ENCODE data around the gene DZANK1. TPM values are rescaled to one million over a fixed set of nuclear protein-coding genes. Genes with fewer than 3 reads are reported as not detected.

Gene DZANK1
- total and polyA plus RNA-seq, 9 of the 15 experiments (the other 6 are each of a cell fraction or from before 2014, with no cell fraction given), result 0.04 to 0.18 (median 0.11) TPM; not detected in 2

DNA sequence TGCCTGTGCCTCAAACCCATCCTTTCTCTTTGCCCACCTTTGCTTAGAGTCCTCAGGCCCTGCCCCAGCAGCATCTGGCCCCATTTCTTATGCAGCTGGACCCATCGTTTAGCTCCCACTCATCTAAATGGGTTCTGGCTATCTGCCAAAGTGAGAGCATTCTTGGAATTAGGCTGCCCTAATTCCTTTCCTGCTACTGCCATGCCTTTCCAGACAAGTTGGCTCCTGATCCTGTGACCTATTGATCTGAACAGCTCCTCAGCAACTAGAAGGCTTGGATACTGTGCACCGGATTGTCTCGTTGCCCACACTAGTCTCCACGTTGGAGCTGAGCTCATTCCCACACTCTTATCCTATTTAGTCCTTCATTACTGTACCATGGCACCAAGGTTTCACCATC, 22.9 kb downstream of the DZANK1 start (continued):
- TF ChIP-seq, protein P1, sequence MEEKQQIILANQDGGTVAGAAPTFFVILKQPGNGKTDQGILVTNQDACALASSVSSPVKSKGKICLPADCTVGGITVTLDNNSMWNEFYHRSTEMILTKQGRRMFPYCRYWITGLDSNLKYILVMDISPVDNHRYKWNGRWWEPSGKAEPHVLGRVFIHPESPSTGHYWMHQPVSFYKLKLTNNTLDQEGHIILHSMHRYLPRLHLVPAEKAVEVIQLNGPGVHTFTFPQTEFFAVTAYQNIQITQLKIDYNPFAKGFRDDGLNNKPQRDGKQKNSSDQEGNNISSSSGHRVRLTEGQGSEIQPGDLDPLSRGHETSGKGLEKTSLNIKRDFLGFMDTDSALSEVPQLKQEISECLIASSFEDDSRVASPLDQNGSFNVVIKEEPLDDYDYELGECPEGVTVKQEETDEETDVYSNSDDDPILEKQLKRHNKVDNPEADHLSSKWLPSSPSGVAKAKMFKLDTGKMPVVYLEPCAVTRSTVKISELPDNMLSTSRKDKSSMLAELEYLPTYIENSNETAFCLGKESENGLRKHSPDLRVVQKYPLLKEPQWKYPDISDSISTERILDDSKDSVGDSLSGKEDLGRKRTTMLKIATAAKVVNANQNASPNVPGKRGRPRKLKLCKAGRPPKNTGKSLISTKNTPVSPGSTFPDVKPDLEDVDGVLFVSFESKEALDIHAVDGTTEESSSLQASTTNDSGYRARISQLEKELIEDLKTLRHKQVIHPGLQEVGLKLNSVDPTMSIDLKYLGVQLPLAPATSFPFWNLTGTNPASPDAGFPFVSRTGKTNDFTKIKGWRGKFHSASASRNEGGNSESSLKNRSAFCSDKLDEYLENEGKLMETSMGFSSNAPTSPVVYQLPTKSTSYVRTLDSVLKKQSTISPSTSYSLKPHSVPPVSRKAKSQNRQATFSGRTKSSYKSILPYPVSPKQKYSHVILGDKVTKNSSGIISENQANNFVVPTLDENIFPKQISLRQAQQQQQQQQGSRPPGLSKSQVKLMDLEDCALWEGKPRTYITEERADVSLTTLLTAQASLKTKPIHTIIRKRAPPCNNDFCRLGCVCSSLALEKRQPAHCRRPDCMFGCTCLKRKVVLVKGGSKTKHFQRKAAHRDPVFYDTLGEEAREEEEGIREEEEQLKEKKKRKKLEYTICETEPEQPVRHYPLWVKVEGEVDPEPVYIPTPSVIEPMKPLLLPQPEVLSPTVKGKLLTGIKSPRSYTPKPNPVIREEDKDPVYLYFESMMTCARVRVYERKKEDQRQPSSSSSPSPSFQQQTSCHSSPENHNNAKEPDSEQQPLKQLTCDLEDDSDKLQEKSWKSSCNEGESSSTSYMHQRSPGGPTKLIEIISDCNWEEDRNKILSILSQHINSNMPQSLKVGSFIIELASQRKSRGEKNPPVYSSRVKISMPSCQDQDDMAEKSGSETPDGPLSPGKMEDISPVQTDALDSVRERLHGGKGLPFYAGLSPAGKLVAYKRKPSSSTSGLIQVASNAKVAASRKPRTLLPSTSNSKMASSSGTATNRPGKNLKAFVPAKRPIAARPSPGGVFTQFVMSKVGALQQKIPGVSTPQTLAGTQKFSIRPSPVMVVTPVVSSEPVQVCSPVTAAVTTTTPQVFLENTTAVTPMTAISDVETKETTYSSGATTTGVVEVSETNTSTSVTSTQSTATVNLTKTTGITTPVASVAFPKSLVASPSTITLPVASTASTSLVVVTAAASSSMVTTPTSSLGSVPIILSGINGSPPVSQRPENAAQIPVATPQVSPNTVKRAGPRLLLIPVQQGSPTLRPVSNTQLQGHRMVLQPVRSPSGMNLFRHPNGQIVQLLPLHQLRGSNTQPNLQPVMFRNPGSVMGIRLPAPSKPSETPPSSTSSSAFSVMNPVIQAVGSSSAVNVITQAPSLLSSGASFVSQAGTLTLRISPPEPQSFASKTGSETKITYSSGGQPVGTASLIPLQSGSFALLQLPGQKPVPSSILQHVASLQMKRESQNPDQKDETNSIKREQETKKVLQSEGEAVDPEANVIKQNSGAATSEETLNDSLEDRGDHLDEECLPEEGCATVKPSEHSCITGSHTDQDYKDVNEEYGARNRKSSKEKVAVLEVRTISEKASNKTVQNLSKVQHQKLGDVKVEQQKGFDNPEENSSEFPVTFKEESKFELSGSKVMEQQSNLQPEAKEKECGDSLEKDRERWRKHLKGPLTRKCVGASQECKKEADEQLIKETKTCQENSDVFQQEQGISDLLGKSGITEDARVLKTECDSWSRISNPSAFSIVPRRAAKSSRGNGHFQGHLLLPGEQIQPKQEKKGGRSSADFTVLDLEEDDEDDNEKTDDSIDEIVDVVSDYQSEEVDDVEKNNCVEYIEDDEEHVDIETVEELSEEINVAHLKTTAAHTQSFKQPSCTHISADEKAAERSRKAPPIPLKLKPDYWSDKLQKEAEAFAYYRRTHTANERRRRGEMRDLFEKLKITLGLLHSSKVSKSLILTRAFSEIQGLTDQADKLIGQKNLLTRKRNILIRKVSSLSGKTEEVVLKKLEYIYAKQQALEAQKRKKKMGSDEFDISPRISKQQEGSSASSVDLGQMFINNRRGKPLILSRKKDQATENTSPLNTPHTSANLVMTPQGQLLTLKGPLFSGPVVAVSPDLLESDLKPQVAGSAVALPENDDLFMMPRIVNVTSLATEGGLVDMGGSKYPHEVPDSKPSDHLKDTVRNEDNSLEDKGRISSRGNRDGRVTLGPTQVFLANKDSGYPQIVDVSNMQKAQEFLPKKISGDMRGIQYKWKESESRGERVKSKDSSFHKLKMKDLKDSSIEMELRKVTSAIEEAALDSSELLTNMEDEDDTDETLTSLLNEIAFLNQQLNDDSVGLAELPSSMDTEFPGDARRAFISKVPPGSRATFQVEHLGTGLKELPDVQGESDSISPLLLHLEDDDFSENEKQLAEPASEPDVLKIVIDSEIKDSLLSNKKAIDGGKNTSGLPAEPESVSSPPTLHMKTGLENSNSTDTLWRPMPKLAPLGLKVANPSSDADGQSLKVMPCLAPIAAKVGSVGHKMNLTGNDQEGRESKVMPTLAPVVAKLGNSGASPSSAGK (IDR thresholded peaks at IDR 0.05), result no peak
